SK-N-DZ (cell line): Measurements from ENCODE around the gene TXNRD2.

ENCODE experiments used
- DNase-seq: peaks from one replicate; pipeline ENCODE4 v3.0.0-alpha.2; 2015; ENCODE audit warnings: low spot score

Gene TXNRD2

GRCh38 chr22:19825904-19826618 lies 115.6 kb downstream of the TXNRD2 start:
- no peak for DNase-seq
